Measurements from ENCODE around the gene ST6GALNAC4.
"Not testable (repeated sequence)": the region's sequence is repeated elsewhere in the genome, so short reads cannot be mapped to it uniquely, and the experiment has no call there.

Gene ST6GALNAC4

DNA sequence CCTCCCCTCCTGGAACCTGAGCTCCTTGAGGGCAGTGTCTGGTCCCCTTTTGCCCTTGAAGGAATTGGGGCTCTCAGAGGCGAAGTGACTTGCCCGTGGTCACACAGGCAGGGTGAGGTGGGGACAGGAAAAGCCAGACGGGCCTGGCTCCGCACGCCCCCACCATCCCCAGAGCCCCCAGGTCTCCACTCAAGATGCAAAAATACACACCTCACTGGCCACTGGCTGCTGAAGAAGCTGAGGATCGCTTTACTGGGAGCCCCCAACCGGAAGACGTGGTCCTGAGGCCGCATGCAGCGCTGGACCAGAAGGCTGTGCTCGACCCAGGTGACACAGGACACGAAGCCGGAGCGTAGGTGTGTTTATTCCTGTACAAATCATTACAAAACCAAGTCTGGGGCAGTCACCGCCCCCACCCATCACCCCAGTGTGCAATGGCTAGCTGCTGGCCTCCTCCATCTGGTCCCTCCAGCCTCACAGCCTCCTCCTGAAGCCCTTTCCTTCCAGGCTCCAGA, 31.8 kb downstream of the ST6GALNAC4 start:
- no peak for DNase-seq

- DNase-seq = no peak
Measured at GRCh38 chr9:127884427-127884911, 32.4 kb downstream of the ST6GALNAC4 start.

DNA sequence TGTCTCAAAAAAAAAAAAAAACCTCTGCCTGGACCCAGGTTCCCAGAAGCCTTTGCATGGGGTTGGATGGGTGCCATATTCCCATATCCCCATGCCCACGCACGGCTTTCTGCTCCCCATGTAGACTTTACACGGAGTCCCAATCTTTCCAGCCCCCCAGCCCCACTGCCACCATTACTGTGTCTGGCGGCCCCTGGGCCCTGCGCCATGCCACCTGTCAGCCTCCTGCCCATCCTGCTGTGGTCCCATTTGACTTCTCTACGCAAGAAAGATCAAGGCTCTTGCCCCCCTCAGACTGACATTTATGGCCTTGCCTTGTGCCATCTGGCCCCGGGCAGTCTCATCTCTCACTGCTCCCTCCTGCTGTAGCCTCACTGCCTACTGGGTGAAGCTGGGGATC, 32.9 kb downstream of the ST6GALNAC4 start:
- no peak for DNase-seq

DNA sequence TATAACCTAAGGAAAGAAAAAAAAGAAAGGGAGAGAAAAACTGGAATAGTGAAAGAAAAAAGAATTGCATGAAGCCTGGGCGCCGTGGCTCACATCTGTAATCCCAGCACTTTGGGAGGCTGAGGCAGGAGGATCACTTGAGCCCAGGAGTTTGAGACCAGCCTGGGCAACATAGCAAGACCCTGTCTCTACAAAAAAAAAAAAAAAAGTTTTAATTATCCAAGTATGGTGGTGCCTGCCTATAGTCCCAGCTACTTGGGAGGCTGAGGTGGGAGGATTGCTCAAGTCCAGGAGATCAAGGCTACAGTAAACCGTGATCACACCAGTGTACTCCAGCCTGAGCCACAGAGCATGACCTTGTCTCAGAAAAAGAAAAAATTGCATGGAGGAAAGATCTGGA, 35.1 kb downstream of the ST6GALNAC4 start:
- DNase-seq = not testable (repeated sequence)

DNA sequence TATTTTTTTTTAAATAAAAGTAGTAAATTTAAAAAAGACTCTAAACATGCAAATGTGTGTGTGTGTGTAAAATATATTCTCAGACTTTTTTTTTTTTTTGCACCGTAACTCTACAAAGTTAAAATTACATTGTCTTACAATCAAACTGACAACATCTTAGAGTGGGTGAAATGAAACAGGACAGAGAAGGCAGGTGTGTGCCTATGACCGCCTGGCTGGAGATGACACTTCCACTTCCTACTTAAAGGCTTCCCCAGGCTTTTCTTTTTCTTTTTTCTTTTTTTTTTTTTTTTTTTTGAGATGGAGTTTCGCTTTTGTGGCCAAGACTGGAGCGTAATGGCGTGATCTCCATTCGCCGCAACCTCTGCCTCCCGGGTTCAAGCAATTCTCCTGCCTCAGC, 36.7 kb downstream of the ST6GALNAC4 start:
- no peak for DNase-seq

DNA sequence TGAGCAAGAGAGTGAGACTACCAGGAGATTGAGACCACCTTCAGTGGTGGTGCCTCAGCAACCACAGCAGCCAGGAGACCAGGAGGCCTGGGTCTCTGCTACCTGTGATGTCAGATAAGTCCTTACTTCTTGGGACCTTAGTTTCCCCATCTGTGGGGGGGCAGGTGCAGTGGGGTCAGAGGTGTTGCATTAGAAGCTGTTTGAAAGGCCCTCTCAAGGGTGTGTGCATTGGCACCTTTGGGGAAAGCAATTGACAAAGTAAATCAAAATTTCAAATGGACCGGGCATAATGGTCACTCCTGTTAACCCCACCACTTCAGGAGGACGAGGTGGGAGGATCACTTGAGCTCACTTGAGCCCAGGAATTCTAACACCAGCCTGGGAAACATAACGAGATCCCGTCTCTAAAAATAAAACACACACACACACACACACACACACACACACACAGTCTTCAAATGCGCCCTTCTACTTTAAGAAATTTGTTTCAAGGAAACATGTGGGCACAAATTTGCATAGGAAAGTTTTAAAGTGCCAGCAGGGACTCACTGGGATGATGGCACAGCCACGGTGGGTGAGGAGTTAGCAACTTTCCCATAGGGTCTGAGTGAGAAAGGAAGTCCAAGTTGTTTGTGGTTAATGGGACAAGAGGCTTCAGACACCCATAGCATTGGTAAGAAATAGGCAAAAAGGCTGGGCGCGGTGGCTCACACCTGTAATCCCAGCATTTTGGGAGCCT, 38.0 kb downstream of the ST6GALNAC4 start:
- DNase-seq = no peak

- DNase-seq = no peak
Measured at GRCh38 chr9:127878001-127878651, 38.7 kb downstream of the ST6GALNAC4 start.

- DNase-seq = no peak
Measured at GRCh38 chr9:127877566-127877998, 39.3 kb downstream of the ST6GALNAC4 start, which contains the start of gene AK1. TSS of gene AK1 (minus strand) at chr9:127877675. CDS start at chr9:127874617, 3,058 bp downstream.

DNA sequence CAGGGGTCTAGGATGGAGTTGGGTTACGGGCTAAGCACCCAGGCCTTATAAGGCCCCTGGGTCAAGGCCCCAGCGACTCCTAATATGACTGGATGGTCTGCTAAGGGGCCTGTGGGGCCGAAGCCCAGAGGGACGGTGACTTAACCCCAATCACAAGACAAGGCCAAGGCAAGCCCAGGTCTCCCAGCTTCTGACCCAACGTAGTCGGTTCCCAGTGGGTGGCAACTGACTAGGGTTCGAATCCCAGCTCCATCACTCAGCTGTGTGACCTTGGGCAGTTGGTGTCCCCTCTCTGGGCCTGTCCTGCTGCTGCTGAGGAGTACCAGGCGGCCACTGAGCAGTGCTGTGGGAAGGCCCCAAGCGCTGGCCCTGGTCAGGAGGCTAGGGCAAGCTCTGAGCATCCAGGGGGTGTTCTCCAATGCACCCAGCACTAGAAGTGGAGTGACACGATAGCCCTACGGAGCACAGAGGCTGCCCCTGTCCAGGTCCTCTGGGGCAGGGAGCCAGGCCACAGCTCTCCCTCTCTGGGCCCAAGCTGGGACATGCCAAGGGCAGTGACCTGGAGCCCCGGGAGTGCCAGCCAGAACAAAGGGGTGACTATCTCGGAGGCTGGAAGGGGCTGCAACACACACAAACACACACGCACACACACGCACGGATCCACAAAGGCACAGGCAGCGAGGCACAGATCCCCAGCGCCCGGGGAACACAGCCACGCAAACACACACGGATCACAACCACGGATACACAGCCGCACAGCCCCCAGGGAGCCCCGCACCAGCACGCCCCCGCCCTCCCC, 39.9 kb downstream of the ST6GALNAC4 start:
- no peak for DNase-seq

DNA sequence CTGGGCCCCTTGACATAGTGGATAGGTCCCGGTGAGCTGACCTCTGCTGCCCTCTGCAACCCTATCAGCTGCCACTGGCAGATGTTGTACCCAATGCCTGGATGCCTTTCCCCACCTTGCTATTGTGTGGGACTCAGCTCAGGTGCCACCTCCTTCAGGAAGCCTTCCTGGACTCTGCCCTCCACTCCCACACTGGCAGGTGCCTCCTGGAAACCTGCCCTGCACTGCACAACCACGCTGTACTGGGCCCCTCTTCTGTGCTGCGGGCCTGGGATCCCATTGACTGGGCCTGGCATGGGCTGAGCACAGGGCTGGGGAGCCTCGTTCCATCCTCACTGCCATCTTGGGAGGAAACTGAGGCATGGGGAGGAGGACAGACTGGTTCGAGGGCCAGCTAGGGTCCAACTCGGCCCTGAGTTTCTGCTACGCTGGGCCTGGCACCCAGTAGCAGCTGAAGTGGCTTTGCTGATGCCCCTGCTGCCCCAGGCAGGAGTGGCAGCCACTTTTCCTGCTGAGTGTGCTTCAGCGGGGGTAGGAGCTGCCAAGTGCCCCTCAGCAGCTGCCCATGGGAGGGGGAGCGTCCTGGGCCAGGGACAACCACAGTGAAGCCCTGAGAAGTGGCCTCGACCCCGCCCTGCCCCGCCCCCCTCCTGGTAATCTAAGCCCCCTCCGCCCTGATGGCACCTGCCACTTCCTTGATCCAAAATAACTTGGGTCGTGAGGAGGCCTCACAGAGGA, 40.6 kb downstream of the ST6GALNAC4 start:
- DNase-seq = no peak

- DNase-seq = no peak
Measured at GRCh38 chr9:127875306-127875966, 41.4 kb downstream of the ST6GALNAC4 start.

GRCh38 chr9:127874301-127875221, 42.3 kb downstream of the ST6GALNAC4 start:
- no peak for DNase-seq

- no peak for DNase-seq
Measured at GRCh38 chr9:127873886-127874285, 43.0 kb downstream of the ST6GALNAC4 start.

DNA sequence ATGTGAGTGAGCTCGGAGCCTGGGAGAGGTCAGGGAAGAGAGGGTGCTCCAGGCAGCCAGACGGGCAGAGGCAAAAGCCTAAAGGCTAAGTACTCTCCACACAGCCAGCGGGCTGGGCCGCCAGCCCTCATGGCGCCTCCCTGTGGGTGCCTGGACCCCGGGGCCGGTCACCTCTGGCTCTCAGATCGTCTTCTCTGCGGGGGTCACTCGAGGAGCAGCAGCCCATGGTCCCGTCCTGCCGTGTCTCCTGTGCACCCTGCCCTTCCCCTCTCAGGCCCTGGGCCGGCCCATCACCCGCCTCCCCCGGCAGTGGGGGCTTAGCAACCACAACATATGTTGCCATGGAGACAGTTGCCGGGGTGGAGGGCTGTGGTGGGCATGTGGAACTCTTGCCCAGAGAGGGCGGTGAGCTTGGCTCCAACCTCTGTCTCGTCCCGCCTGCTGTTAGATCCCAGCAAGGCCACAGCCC, 43.6 kb downstream of the ST6GALNAC4 start:
- no peak for DNase-seq

- no peak for DNase-seq
Measured at GRCh38 chr9:127872369-127873222, 44.2 kb downstream of the ST6GALNAC4 start.

GRCh38 chr9:127871531-127871930, 45.3 kb downstream of the ST6GALNAC4 start:
- DNase-seq = no peak

DNA sequence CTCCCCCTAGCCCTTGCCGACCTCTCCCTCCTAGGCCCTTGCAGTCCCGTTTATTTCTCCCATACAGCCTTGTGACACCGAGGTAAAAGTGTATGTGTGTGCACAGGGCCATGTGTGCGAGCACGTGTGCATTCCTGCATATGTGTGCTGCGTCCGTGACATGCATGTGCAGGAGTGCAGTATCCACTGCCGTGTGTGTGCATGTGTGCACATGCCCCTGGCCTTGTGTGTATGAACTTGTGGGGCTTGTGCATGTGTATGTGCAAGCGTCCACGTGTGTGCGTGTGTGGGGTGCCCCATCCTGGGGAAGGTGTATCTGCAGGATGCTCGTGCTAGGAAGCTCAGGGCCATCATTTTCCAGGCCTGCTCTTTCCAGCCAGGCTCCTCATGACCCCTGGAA, 46.0 kb downstream of the ST6GALNAC4 start:
- DNase-seq = no peak

- DNase-seq = not testable (repeated sequence)
Measured at GRCh38 chr9:127870153-127870491, 46.7 kb downstream of the ST6GALNAC4 start.

DNA sequence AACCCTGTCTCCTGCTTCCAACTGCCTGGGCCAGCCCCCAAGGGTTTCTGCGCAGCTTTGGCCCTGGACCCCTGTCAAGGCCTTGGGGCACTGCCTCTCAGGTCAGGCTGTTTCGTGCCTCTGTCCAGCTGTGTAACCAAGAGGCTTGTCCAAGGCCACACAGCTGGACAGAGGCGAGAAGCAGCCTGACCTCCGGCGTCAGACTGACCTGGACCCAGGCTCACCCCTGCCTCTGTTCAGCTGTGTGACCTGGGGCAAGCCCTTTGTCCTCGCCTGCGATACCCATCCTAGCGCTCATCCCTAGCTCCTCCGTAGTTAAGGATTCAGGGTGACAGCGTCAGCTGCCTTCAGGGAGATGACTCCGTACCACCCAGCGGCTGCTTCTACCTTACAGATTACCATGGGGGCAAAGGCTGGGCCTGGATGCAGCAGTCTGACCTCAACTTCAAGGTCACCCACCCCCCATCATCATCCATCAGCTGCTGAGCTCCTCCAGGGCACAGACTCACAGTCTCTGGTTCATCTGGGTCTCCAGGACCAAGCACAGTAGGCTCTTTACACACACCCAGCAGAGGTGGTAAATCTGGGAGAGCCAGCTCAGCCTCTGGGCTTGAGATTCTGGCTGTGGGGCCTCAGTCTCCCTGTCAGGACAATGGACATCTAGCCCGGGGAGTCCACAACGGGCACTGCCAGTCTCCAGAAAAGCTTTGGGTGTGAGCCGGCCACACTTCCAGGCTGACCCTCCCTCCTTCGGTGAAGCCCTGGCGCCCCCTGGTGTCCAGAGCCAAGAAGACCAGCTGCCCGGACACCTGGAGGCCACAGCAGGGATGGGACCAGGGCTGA, 47.3 kb downstream of the ST6GALNAC4 start:
- DNase-seq = peak; percentile 75
